CD4-positive, alpha-beta T cell treated with Interleukin-15 for 1 hour (primary cell): ENCODE data around the gene CYBC1.

Experiments
- DNase-seq: peaks from one replicate; pipeline ENCODE4 v3.0.0-alpha.2; 2020

CYBC1 gene

GRCh38 chr17:82450357-82451106 lies at the start of gene CYBC1:
Gene CYBC1, minus strand, starts transcription at chr17:82450752. Its CDS starts 1,498 bp downstream, at chr17:82449254.
- DNase-seq, result peak; percentile 92

DNA sequence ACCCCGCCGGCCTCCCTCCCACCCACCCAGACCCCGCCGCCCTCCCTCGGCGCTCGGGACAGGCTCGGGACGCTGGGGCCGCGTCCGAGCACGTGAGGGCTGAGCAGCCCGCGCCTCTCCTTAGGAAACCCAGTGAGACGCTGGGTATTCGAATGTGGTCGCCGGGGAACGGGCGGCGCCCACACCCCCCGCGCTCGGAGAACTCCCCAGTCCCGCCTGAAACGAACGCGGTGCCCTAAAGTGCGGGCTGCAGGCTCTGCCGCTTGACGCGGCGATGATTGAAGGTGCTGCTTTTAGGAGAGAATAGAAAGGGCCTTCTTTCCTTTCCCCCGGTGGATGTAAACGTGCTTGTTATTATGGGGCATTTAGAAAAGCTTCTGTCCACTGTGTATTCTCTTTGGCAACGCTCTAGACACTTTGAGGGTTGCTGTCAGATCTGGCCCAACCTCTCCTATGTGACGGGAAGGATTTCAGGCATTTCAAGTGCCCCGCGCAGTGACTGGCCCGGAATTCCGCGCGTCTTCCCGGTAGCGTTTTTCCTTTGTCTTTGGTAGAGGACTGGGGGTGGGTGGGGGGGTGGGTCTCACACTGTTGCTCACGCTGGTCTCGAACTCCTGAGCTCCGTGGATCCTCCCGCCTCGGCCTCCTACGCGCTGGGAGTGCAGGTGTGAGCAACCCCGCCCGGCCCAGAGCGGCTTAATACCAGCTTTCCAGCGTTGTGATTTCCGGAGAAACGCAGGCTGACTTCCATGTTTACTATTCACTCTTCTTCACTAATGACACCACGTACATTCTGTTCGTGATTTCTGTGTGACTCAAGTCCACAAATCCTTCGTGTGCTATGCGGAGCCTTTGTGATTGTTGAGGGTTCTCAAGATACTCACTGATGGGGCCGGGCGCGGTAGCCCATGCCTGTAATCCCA lies 47.2 kb upstream of the CYBC1 start:
- DNase-seq, result peak; percentile 46

- DNase-seq, result peak; percentile 93
These were observed 46.2 kb upstream of the CYBC1 start for GRCh38 chr17:82496529-82497434.

DNA sequence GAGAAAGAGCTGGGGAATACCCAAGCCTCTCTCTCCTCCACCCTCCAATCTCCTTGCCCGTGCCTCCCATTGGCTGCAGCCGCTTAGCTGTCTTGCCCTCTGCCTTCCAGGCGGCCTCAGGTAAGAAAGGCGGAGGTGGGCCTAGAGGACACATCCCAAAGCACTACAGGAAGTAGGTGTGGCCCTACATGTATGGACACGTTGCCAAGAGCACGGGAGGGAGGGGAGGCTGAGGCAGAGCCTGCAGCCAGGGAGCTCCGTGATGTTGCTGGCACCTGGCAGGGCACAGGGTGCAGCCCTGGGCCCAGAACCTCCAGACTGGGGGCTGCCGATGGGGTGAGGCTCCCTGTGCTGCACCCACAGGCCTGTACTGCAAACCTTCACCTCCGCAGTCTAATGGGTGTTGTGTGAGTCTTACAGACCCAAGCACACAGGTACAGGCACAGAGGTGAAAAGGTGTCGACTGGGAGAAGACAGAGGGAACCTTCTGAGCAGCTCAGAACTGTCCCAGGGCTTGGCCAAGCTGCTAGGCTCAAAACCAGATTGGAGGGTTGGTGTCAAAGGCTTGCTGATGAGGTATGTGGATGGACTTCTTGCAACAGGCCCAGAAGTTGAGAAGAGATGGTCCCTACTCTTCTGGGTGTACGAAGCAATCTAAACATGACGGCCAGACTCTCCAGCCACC lies 45.4 kb upstream of the CYBC1 start:
- DNase-seq, result no peak

DNA sequence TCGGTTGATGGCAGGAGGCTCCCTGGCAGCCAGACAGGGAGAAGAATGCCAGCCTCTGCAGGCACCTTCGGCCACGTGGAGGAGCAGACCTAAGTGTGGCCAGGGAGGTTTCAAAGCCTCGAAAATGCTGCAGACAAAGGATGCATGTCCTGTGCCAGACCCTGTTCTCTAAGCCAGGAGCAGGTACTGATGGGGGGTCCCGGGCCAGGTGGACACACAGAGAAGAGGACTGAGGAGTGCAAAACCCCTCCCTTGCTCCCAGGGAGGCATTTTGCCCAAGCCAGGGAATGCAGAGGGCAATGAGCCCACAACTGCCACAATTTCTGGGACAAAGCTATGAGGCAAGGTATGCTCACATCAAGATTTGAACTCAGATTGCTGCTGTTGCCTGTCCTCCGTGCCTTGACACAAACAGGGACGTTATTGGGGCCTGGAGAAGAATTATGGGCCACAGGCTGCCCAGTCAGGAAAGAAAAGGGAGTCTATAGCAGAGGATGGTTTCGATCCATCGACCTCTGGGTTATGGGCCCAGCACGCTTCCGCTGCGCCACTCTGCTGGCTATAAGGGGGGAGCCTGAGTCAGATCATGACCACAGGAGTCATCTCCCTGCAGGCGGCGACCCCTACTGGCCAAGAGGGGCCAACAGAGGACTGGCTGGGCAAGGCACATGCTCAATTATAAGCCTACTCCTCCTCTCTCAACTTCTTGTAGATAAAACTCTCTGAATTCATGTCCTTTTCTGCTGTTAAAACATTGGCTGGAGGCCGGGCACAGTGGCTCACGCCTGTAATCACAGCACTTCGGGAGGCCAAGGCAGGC lies 43.9 kb upstream of the CYBC1 start:
- peak; percentile 90 for DNase-seq

GRCh38 chr17:82493226-82493781 lies 42.8 kb upstream of the CYBC1 start:
- no peak for DNase-seq

DNA sequence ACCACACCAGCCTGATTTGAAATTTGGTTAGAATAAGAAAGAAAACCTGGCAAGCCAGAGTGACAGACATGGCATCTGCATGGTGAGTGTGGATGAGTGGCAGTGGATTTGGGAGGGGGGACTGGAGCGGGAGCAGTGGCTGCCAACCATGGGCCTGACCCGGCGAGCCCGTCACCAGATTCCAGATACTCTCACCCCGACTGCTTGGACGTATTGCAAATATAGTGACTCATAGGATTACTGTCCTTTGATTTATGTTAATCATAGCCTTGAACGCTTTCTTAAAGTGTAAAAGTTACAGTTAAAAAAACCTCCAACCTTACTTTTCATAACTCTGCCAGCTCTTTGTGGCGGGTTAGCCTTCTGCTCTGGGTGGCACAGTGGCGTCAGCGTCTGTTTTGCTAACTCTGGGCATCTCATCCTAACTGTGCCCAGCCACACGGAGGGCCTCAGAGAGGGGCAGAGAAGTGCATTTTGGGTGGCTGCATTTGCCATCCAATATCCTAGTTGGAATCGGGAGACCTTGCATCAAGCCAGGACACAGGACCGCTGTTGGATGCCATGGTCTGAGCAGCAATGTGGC lies 42.2 kb upstream of the CYBC1 start:
- DNase-seq, result no peak

GRCh38 chr17:82491533-82491932 lies 41.0 kb upstream of the CYBC1 start:
- no peak for DNase-seq

DNA sequence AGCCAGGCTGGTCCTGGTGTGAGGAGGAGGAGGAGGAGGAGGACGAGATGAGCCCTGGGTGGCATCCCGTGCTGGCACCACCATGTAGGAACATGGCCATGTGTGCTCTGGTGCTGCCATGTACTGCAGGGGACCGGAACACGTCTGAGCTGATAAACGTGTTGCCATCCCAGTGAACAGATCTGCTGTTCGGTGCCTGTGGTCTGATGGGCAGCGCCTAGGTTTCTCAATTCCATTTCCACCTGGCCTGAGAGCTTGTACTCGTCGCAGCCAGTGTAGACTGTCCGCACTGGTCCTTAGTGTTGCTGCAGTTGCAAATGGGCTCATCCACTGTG lies 40.6 kb upstream of the CYBC1 start:
- no peak for DNase-seq

DNA sequence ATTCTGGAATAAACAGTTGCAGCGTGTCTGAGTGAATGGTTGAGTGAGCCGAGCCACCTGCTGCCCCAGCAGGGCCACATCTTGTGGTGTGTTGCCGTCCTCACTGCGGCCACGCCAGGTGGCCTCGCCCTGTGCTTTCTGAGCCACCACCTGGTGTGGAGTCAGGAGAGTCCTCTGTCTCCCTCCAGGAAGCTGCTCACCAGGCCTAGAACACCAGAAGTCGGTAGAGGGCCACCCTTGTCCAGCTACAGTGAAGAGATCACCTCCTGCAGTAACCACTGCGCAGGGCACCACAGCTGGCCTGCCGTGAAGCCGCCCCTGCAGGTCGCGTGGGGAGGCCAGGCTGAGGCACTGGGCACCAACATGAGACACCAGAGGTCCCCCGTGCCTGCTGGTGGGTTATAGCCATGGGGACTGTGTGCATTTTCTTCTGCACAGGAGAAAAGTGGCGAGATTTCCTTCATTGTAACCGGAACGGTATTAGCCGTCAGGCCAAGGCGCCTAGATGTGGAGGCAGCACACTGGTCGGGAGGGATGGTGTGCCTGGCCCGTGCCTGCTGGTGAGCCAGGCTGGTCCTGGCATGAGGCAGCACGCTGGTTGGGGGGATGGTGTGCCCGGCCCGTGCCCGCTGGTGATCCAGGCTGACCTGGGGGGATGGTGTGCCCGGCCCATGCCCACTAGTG lies 40.1 kb upstream of the CYBC1 start:
- no peak for DNase-seq

DNA sequence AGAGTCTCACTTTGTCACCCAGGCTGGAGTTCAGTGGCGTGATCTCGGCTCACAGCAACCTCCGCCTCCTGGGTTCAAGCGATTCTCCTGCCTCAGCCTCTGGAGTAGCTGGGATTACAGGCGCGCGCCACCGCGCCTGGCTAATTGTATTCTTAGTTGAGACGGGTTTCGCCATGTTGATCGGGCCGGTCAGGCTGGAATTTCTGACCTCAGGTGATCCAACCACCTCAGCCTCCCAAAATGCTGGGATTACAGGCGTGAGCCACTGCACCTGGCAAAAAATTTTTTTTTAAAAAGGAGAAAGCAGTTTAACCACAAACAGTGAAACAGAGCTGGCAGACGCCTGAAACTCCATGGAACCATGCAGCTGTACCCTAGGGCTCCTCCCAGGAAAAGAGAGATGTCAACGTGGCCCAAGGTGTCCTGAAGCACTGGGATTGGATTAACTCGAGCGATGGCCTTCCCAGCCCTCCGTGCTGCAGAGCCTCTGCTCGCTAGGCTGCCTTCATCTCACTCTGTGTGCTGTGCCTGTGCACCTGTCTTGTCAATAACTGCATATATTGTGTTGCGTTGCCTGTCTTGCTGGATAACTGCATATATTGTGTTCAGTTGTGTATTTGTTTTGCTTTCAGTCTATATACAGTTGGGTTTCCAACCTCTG lies 39.4 kb upstream of the CYBC1 start:
- no peak for DNase-seq

- no peak for DNase-seq
These were observed 38.6 kb upstream of the CYBC1 start for GRCh38 chr17:82489117-82489516.

GRCh38 chr17:82487910-82488309 lies 37.4 kb upstream of the CYBC1 start:
- DNase-seq, result no peak

- no peak for DNase-seq
These were observed 35.9 kb upstream of the CYBC1 start for GRCh38 chr17:82486231-82487094.

GRCh38 chr17:82483836-82484235 lies 33.3 kb upstream of the CYBC1 start:
- DNase-seq, result no peak

DNA sequence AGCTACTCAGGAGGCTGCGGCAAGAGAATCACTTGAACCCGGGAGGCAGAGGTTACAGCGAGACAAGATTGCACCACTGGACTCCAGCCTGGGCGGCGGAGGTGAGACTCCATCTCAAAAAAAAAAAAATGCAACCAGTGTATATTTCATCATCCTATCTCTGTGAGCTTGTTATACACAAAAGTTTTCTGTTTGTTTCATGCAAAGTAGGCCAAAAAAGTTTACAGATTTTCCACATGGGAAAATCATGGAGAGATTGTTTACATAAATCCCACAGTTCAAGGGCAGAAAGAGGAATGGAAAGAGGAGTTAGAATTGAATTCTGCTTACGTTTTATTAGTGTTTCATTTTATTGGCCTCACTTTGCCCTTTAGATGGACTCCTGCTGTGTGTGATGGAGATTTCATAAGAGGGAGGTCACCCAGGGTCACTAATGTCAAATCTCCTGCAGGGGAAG lies 32.7 kb upstream of the CYBC1 start:
- DNase-seq, result no peak

DNA sequence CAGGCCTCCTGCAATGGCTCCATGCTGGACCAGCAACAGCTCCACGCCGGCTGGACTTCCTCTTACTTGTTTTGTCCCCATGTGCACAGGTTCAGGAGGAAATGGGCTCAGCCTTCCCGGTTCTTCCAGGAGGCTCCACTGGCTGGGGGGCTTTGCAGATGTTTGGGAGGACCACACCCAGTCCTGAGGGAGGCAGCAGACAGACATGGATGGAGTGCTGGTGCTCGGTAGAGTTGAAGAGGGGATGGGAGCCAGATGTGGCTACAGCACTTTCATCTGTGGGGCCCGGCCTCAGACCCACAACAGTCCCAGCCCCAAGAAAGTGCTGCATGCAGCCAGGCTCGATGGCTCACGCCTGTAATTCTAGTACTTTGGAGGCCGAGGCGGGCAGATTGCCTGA lies 29.8 kb upstream of the CYBC1 start:
- no peak for DNase-seq

DNA sequence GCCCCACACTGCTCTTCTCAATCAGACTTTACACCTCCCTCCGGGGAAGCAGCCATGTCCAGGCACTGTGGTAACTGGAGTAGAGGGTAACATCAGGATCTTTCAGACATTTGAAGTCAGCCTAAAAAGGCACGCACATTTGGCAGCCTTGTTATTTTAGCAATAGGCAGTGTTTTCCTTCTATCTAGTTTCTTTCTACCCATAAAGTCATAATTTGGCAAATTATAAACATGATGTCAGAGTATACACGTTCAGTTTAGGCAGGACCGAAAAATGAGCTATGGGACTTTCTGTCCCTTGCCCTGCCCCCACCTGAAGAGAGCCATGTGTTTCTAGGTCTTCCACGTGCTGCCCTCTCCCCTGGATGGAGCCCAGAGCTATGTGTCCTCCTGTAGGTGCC lies 29.1 kb upstream of the CYBC1 start:
- no peak for DNase-seq

GRCh38 chr17:82477934-82478333 lies 27.4 kb upstream of the CYBC1 start:
- no peak for DNase-seq
